ENCODE results near the gene CCDC183.

DNA sequence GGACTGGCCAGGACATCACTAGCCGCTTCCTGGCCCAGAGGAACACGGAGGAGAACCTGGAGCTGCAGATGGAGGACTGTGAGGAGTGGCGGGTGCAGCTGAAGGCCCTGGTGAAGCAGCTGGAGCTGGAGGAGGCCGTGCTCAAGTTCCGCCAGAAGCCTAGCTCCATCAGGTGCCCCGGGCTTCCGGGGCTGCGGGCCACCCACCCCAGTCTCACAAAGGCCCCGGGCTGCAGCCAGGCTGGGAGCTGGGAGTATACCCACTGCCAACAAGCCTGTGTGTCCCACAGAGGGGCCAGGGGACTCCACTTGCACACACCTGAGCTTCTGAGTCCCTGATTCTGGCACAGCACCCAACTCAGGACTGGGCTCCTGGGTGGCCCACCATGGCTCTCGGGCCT is 9.9 kb downstream of the CCDC183 start:
- TF ChIP-seq CTCF (IDR thresholded peaks at IDR 0.05; ENCODE audit: low read length) (no peak), EZH2 (IDR thresholded peaks at IDR 0.05; ENCODE audit: borderline replicate concordance, low read length) (no peak)
